ENCODE measurements around the gene GKN2.
A peak's percentile ranks its signal among the peaks of the same experiment; 100 is the strongest.
"Not testable (repeated sequence)": the region's sequence is repeated elsewhere in the genome, so short reads cannot be mapped to it uniquely, and the experiment has no call there.

GKN2 gene

DNA sequence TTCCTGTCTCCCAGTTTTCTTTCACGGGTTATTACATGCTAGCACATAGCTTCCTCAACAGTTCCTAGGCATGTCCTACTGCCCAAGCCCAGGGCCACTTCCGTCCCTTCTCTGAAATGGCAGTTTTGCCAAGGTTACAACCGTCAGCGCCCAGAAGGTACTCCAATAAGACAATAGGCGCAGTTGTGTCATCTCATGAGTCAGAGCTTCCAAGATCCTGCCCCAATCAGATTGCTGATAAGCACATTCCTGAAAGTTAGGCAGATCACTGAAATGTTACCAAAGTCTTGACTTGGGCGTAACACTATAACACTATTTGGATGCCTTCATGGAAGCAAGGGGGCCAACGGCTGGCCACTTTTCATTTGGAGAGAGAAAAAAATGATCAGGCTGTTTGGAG lies 34.2 kb downstream of the GKN2 start:
- no peak for DNase-seq (ENCODE audit: low spot score)

GRCh38 chr2:68917034-68917718 lies 35.5 kb downstream of the GKN2 start:
- DNase-seq (ENCODE audit: low spot score) = no peak

GRCh38 chr2:68916226-68916625 lies 36.5 kb downstream of the GKN2 start:
- no peak for DNase-seq (ENCODE audit: low spot score)

- no peak for DNase-seq (ENCODE audit: low spot score)
These were observed 37.3 kb downstream of the GKN2 start for GRCh38 chr2:68915393-68915792.

DNA sequence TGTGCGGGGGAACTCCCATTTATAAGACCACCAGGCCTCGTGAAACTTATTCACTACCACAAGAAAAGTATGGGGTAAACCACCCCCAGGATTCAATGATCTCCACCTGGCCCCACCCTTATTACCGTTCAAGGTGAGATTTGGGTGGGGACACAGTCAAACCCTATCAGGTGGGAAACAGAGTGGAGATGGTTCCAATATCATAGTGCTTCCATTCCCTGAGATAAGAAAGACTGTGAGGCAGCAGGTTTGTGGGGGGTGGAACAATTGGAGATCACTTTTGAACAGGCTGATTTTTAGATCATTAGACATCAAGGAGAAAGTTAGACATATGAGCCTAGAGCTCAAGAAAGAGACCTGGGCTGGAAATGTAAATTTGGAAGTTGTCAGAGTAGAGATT lies 39.3 kb downstream of the GKN2 start:
- DNase-seq (ENCODE audit: low spot score) = no peak

- no peak for DNase-seq (ENCODE audit: low spot score)
These were observed 40.0 kb downstream of the GKN2 start for GRCh38 chr2:68912732-68913131.

GRCh38 chr2:68912111-68912510 lies 40.6 kb downstream of the GKN2 start:
- DNase-seq (ENCODE audit: low spot score) = no peak

- DNase-seq (ENCODE audit: low spot score) = no peak
These were observed 41.0 kb downstream of the GKN2 start for GRCh38 chr2:68911709-68912108.

- DNase-seq (ENCODE audit: low spot score) = no peak
These were observed 41.4 kb downstream of the GKN2 start for GRCh38 chr2:68911246-68911645.

DNA sequence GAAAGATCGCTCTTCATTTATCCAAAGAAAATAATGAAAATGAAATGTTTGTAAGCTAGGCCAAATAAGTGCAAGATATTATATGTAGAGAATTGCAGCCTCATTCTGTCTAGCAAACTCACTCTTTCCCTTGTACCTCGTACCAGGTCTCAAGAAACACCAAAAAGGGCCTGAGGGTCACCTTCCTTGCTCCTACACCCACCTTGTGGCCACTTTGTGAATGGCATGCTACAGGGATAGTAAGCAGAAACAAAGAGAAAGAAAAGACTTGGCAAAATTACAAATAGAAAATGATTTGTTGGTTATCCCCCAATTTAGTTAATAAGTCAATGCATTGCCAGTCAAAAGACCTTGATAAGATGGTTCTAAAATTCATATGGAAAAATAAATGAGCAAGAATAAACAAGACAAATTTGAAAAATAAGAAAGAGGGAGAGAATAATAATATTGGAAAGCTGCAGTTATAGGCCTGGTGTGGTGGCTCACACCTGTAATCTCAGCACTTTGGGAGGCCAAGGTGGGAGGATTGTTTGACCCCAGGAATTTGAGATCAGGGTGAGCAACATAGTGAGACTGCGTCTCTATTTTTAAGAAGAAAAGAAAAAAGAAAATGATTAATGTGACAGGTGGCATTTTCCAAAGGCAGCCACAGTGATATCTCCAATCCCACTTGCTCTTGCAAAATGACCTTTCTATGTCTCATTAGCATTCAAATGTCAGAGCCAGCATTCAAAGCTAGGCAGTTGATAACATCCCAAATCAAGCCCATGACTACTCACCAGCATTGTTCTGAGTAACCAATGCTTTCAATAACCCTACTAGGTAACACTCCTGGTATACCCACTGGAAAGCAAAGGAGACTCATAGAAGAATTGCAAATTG lies 42.7 kb downstream of the GKN2 start:
- DNase-seq (ENCODE audit: low spot score) = peak; percentile 61

DNA sequence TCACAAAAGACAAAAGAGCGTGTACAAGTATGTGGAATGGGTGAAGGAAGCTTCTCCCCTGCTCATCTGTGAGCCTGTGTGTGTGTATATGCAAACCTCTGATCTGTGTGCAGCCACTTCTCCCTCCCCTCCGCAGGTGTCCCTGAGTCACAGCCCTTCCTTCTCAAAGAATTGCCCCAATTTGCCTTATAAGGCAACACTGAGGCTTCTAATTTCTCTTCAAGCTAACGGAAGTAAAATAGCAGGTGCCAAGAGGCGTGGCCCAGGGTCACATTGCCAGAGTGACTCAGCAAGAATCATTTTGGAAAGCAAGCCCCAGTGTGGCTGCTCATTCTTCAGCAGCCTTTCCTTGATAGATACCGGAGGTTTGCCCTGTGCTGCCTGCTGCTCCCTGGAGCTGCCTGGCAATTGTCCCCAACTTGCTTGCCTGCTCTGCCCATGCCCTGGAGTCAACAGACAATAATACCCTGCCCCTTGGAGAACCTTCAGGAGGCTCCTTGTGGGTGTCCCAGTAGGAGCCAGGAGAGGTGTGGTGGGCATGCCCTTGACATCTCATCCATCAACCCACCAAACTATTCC lies 44.2 kb downstream of the GKN2 start:
- peak; percentile 84 for DNase-seq (ENCODE audit: low spot score)

DNA sequence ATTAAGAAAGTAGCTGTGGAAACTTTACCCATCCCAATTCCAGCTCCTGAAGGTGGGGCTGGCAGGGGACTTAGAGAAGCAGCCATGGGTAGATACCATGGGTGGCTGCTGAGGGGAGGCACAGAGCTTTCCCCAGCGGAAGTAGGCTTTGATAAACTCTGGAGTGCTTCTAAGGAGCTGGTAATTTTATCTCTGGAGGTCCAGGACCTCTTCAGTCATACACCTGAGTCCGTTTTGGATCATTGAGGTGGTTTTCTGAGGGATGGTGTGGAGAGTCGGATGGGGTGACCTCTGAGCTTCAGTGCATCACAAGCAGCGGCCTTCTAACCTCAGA lies 44.8 kb downstream of the GKN2 start:
- no peak for DNase-seq (ENCODE audit: low spot score)

- no peak for DNase-seq (ENCODE audit: low spot score)
These were observed 45.3 kb downstream of the GKN2 start for GRCh38 chr2:68907232-68907919.

DNA sequence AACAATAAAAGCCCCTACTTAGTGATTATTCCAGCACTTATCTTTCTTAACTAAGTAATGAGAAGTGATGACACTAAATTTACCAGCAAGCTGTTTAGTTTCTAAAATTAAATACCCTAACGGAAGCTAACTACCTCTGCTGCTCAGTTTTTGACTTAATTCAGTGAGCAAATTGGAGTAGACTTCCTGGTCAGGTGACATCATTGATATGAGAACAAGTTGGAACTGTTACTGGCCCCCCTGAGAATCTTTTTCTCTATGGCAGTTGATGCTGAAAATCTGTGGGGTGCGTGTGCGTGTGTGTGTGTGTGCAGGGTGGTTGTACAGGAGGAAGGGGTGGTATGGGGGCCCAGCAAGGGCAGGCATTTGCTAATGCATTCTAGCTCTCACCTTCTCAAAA lies 46.0 kb downstream of the GKN2 start:
- no peak for DNase-seq (ENCODE audit: low spot score)

- no peak for DNase-seq (ENCODE audit: low spot score)
These were observed 47.6 kb downstream of the GKN2 start for GRCh38 chr2:68905116-68905515.

DNA sequence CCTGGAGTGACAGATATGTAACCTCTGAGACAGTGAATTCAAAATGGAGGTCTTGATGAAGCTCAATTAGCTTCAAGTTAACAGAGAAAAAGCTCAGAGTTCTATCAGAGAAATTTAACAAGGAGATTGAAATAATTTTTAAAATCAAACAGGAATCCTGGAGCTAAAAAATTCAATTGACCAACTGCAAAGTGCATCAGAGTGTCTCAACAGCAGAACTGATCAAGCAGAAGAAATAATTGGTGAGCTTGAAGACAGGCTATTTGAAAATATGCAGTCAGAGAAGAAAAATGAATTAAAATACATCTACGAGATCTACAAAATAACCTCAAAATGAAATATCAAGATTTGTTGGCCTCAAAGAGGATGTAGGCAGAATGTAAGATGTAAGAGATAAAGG lies 51.1 kb downstream of the GKN2 start:
- no peak for DNase-seq (ENCODE audit: low spot score)

GRCh38 chr2:68901199-68901514 lies 51.5 kb downstream of the GKN2 start:
- DNase-seq (ENCODE audit: low spot score) = no peak

GRCh38 chr2:68900496-68901198 lies 52.0 kb downstream of the GKN2 start:
- DNase-seq (ENCODE audit: low spot score) = no peak

DNA sequence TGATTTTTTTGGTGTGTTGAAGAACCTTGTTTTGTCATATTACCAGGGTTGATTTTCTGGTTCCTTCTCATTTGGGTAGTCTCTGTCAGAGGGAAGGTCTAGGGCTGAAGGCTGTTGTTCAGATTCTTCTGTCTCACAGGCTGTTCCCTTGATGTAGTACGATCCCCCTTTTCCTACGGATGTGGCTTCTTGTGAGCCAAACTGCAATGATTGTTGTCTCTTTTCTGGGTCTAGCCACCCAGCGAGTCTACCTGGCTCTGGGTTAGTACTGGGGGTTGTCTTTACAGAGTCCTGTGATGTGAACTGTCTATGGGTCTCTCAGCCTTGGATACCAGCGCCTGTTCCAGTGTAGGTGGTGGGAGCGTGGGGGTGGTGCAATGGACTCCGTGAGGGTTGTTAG lies 56.7 kb downstream of the GKN2 start:
- not testable (repeated sequence) for DNase-seq (ENCODE audit: low spot score)

Data from LoVo (cell line).